Psoas muscle (tissue), 8 donors: ENCODE results near the gene ACTRT2. TPM values are rescaled to one million over a fixed set of nuclear protein-coding genes. Genes with fewer than 3 reads are reported as not detected.

Source experiments
- ATAC-seq, 4 donors: fragments of 200-7000 bp; cut with Tn5 transposase; one replicate each; pipeline ENCODE4 v1.9.1; 2020; ENCODE audit warnings: moderate library complexity in 3 of 4, mild to moderate bottlenecking in 2 of 4
- DNase-seq, 2 donors: peaks; one replicate each; pipeline ENCODE4 v3.0.0-alpha.2; 2020
- H3K27ac ChIP-seq: fragments of 200-600 bp; one replicate; pipeline ENCODE4 v1.8.0; 2022
- H3K27me3 ChIP-seq, 3 donors: fragments of 200-600 bp in 1 of 3; one replicate each; pipeline versions ENCODE4 v1.6.1 to v1.8.0; 2013 to 2022; ENCODE audit warnings: low read length in 2 of 3, mild to moderate bottlenecking in 2 of 3, moderate library complexity in 1 of 3; ENCODE audit not compliant: insufficient read depth in 3 of 3
- H3K36me3 ChIP-seq, 2 donors: fragments of 200-600 bp in 1 of 2; one replicate each; pipeline versions ENCODE4 v1.6.1 to v1.8.0; 2013 to 2022; ENCODE audit warnings: low read depth in 1 of 2, mild to moderate bottlenecking in 1 of 2, moderate library complexity in 1 of 2; ENCODE audit not compliant: insufficient read depth in 1 of 2
- H3K4me1 ChIP-seq: fragments of 200-600 bp; one replicate; pipeline ENCODE4 v1.8.0; 2022
- H3K4me3 ChIP-seq: fragments of 200-600 bp; one replicate; pipeline ENCODE4 v1.8.0; 2022; ENCODE audit warnings: mild to moderate bottlenecking
- H3K9me3 ChIP-seq: fragments of 200-600 bp; one replicate; pipeline ENCODE4 v1.8.0; 2022
- WGBS, 3 donors: extraction: QIAGEN DNeasy Blood & Tissue Kit; methylation state at CpG; one replicate each; pipeline versions ENCODE4 v1.1.6 to v1.1.7; 2013; 5-methylcytosine and 5-hydroxymethylcytosine counted together
- intact Hi-C, 2 donors: fragments of 100-400 bp; cut with DNase I; formaldehyde crosslinking; loops; one replicate each; pipeline versions ENCODE4 v1.11.0 to v1.14.2; 2022
- polyA plus RNA-seq, 3 donors: library from polyadenylated mRNA; stranded (reverse); fragments of 200-250 nt; gene quantifications; one replicate each; pipeline ENCODE4 v1.2.3, GENCODE V29; 2013
- total RNA-seq, 4 donors: library from RNA; stranded (reverse); fragmentation: NEBNext Ultra II Directional in 2 of 4; extraction: Animal tissue kit (Norgen Biotek cat#: 25700) in 2 of 4; gene quantifications; one replicate each; pipeline versions ENCODE4 v1.2.1 to v1.2.4, GENCODE V29; 2021 to 2023
- TF ChIP-seq, protein P1 (sequence below): fragments of 200-600 bp; IDR thresholded peaks from one replicate; pipeline ENCODE4 v1.8.0; 2022; ENCODE audit warnings: antibody characterized with exemption
- donor health status: healthy with polysubstance abuse.
- donor health status: DM: no; HTN: no; CAD: no; lungs with moderate emphysema.
- donor health status: Bipolar disorder and iron deficiency.
- donor health status: healthy.
- donor health status: DM: yes; HTN: yes; CAD: no.
- donor health status: DM: no; HTN: no; CAD: no.
- donor health status: DM: no; HTN: no; CAD: no.
- donor health status: DM: yes; HTN: yes; CAD: no.

ACTRT2 gene
- total and polyA plus RNA-seq, 7 donors, result not detected

DNA sequence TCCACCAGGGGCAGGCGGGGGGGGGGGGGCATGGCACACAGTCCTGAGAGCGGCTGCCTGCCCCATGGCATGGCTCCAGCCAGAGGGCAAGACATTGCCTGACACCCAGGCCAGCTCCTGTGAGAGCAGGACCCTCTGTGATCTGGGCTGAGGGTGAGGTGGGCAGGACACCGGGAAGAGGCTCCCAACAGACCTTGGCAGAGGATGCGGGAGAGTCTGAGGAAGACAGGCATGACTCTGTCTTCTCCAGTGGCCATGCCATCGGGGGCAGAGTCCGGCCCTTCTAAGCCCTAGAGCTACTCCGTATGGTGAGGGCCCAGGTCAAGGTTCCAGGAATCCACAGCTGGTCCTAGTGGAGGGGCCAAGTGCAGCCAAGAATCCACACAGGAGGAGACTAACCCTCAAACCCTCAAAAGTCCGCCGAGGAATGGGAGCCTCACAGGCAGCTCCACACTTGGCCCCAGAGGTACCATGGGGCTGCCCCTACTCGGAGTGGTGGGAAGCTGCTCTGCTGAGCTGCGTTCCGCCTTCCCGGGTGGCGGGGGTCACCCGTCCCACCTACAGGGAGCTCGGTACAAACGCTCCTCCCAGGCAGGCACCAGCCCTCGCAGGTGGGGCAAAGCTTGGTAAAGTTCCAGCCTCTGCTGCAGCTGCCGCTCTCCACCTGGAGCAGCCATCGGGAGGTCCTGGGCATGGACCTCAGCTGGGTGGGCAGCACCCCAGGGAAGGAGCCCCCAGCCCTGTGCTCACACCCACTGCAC lies 6.5 kb downstream of the ACTRT2 start:
- Histone ChIP-seq H3K27me3 (peaks cover 0 to 41% (median 4%) of the 10 kb centered on the region in 3 donors), H3K4me3 (no peak overlapping the region), H3K36me3 (no peaks in the 10 kb centered on the region), H3K4me1 (no peaks in the 10 kb centered on the region), H3K9me3 (no peaks in the 10 kb centered on the region), H3K27ac (no peak overlapping the region)
- WGBS, 3 donors, result 75 to 82% (median 76%) methylated on average over 19 to 20 of the region's 20 CpGs
- ATAC-seq (no peak), DNase-seq (peak in 1 of 2 donors; percentile 41)
- intact Hi-C loops, result no loop called here
- TF ChIP-seq, protein P1, sequence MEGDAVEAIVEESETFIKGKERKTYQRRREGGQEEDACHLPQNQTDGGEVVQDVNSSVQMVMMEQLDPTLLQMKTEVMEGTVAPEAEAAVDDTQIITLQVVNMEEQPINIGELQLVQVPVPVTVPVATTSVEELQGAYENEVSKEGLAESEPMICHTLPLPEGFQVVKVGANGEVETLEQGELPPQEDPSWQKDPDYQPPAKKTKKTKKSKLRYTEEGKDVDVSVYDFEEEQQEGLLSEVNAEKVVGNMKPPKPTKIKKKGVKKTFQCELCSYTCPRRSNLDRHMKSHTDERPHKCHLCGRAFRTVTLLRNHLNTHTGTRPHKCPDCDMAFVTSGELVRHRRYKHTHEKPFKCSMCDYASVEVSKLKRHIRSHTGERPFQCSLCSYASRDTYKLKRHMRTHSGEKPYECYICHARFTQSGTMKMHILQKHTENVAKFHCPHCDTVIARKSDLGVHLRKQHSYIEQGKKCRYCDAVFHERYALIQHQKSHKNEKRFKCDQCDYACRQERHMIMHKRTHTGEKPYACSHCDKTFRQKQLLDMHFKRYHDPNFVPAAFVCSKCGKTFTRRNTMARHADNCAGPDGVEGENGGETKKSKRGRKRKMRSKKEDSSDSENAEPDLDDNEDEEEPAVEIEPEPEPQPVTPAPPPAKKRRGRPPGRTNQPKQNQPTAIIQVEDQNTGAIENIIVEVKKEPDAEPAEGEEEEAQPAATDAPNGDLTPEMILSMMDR, result no peak

DNA sequence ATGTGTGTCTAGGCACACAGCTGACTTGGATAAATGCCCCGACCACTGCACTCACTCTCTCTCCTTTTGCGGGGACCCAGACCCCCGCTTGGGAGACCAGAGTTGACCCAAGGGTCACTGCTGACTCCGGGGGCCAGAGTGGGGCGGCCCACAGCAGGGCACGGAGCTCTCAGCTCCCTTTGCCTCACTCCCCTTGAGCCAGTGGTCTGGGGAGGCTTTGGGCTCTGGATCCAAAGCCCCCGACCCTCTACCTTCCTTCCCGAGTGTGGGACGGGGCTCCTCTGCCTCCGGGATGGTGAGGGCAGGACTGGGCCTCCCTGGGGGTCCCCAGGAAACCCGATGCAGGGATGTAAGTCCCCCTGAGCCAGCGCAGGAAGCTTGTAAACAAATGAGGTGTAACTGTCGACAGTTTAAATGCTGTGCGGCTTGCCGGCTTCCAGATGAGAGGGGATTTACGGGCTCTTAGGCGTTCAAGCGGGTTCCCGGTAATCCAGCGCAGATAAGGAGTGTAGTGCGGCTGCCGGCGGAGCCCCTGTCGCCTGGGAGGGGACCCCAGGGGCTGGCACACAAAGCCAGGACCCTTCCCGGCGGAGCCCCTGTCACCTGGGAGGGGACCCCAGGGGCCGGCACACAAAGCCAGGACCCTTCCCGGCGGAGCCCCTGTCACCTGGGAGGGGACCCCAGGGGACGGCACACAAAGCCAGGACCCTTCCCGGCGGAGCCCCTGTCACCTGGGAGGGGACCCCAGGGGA lies 7.4 kb downstream of the ACTRT2 start:
- Histone ChIP-seq H3K36me3 (no peaks in the 10 kb centered on the region), H3K9me3 (no peaks in the 10 kb centered on the region), H3K4me3 (no peak overlapping the region), H3K27ac (no peak overlapping the region), H3K4me1 (no peaks in the 10 kb centered on the region), H3K27me3 (peaks cover 0 to 41% (median 4%) of the 10 kb centered on the region in 3 donors)
- TF ChIP-seq, protein P1, result no peak
- intact Hi-C loops, result no loop called here
- peak in 1 of 2 donors; percentile 35 for DNase-seq
- WGBS, 3 donors, result 43 to 52% (median 47%) methylated on average over 31 to 32 of the region's 32 CpGs
- no peak for ATAC-seq

- intact Hi-C loops, result no loop called here
- H3K27ac ChIP-seq, result no peak overlapping the region
- DNase-seq (no peak), ATAC-seq (no peak)
- H3K36me3 ChIP-seq, result no peaks in the 10 kb centered on the region
- peaks cover 0 to 41% (median 4%) of the 10 kb centered on the region in 3 donors for H3K27me3 ChIP-seq
- H3K4me1 ChIP-seq, result no peaks in the 10 kb centered on the region
- H3K9me3 ChIP-seq, result no peaks in the 10 kb centered on the region
- TF ChIP-seq, protein P1, result no peak
- H3K4me3 ChIP-seq, result no peak overlapping the region
- WGBS, 3 donors, result 79 to 85% (median 83%) methylated on average over 11 of the region's 11 CpGs
Observed at GRCh38 chr1:3029481-3029961, 8.3 kb downstream of the ACTRT2 start.

GRCh38 chr1:3029991-3030662 lies 8.9 kb downstream of the ACTRT2 start:
- H3K27me3 ChIP-seq, result peaks cover 0 to 41% (median 4%) of the 10 kb centered on the region in 3 donors
- intact Hi-C loops, result no loop called here
- no peak overlapping the region for H3K27ac ChIP-seq
- WGBS, 3 donors, result 91% methylated on average over 31 to 32 of the region's 32 CpGs
- H3K9me3 ChIP-seq, result no peaks in the 10 kb centered on the region
- no peaks in the 10 kb centered on the region for H3K4me1 ChIP-seq
- DNase-seq (peak in 1 of 2 donors; percentile 44), ATAC-seq (no peak)
- H3K36me3 ChIP-seq, result no peaks in the 10 kb centered on the region
- TF ChIP-seq, protein P1, result no peak
- no peak overlapping the region for H3K4me3 ChIP-seq
